Esophagus squamous epithelium (tissue), 5 donors: Measurements from ENCODE around the gene TDRD7. TPM values are rescaled to one million over a fixed set of nuclear protein-coding genes. Genes with fewer than 3 reads are reported as not detected.

Experiments used
- DNase-seq: peaks from one replicate; lab custom pipeline; 2025; lab: John Stamatoyannopoulos, UW
- H3K27ac ChIP-seq, 4 donors: fragments of 200-600 bp; sonication (generic); one replicate each; pipeline ENCODE4 v1.5.1; 2016 to 2019; ENCODE audit warnings: mild to moderate bottlenecking in 1 of 4
- H3K27me3 ChIP-seq, 4 donors: fragments of 200-600 bp; sonication (generic); 1 replicate in 3 of 4; 2 replicates in 1 of 4; pipeline versions ENCODE4 v1.5.1 to v1.6.0; 2017 to 2021; ENCODE audit warnings: antibody characterized with exemption in 1 of 4
- H3K36me3 ChIP-seq, 3 donors: fragments of 200-600 bp; sonication (generic); one replicate each; pipeline ENCODE4 v1.5.1; 2016 to 2019
- H3K4me1 ChIP-seq, 3 donors: fragments of 200-600 bp; sonication (generic); one replicate each; pipeline ENCODE4 v1.5.1; 2017 to 2019
- H3K4me3 ChIP-seq, 4 donors: fragments of 200-600 bp; sonication (generic); 1 replicate in 3 of 4; 2 replicates in 1 of 4; pipeline ENCODE4 v1.5.1; 2016 to 2019; ENCODE audit warnings: mild to moderate bottlenecking in 2 of 4, moderate library complexity in 1 of 4
- H3K9me3 ChIP-seq, 3 donors: fragments of 200-600 bp; sonication (generic); one replicate each; pipeline ENCODE4 v1.5.1; 2016 to 2019
- POLR2A ChIP-seq, 4 donors: fragments of 450-650 bp; IDR thresholded peaks; one replicate each; pipeline ENCODE4 v1.6.1; 2017; ENCODE audit warnings: antibody characterized with exemption in 4 of 4, mild to moderate bottlenecking in 4 of 4, moderate library complexity in 3 of 4
- WGBS, 2 donors: methylation state at CpG; one replicate each; pipeline ENCODE4 v1.1.5; 2018; 5-methylcytosine and 5-hydroxymethylcytosine counted together
- intact Hi-C: fragments of 100-400 bp; cut with DNase I; formaldehyde crosslinking; loops from one replicate; pipeline ENCODE4 v1.15.0; 2022
- total RNA-seq, 4 donors: library from RNA; depleted of rRNA; stranded (reverse); fragments of >200 nt; gene quantifications; one replicate each; pipeline ENCODE4 v1.1.0, GENCODE V29; 2016
- TF ChIP-seq, protein P1 (sequence below), 6 experiments: fragments of 450-650 bp in 4 of 6; fragments of 200-600 bp in 2 of 6; sonication (generic) in 2 of 6; IDR thresholded peaks; one replicate each; pipeline ENCODE4 v1.5.1; 2016 to 2019; ENCODE audit warnings: antibody characterized with exemption in 6 of 6, mild to moderate bottlenecking in 4 of 6, moderate library complexity in 4 of 6
- donor health status: DM: yes; HTN: yes; CAD: no.

The TDRD7 gene
- total RNA-seq, 4 donors from 2014 or later = 7.7 to 11.3 (median 10.2) TPM

DNA sequence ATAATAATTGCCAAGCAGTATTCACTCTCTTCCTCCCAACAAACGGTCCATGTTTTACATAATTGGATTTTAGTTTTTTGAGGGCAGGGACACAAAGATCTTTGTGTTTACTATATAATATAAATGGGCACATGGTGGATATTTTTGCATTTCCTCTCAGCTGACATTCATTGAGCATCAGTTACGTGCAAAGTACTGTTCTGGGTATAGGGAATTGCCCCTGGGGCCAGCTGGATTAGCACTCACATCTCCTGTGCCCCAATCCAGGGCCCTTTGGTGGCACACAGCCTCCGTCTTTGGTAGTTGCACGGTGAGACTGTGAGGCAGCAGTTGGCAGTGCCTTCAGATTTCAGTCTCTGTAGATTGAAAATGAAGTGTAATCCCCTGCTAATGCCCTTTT, 1.6 kb downstream of the TDRD7 start:
- Histone ChIP-seq H3K9me3 (no peaks in the 10 kb centered on the region), H3K27ac (peak overlapping the region in 1 of 4 donors; percentile 94), H3K27me3 (peaks cover 0 to 11% (median 0%) of the 10 kb centered on the region in 4 donors), H3K4me1 (peaks cover 3 to 39% (median 10%) of the 10 kb centered on the region in 3 donors), H3K36me3 (no peaks in the 10 kb centered on the region), H3K4me3 (peak overlapping the region in 1 of 4 donors; percentile 100)
- 32 to 55% methylated on average over 1 to 4 of the region's 4 CpGs for WGBS, 2 donors
- intact Hi-C loops = loop anchor here (10.0 kb wide), 1 partner anchor 201 kb away; no protein-coding TSS in a partner anchor
- no peak for DNase-seq
- no peak for TF ChIP-seq POLR2A (IDR thresholded peaks at IDR 0.05)
- TF ChIP-seq, protein P1, sequence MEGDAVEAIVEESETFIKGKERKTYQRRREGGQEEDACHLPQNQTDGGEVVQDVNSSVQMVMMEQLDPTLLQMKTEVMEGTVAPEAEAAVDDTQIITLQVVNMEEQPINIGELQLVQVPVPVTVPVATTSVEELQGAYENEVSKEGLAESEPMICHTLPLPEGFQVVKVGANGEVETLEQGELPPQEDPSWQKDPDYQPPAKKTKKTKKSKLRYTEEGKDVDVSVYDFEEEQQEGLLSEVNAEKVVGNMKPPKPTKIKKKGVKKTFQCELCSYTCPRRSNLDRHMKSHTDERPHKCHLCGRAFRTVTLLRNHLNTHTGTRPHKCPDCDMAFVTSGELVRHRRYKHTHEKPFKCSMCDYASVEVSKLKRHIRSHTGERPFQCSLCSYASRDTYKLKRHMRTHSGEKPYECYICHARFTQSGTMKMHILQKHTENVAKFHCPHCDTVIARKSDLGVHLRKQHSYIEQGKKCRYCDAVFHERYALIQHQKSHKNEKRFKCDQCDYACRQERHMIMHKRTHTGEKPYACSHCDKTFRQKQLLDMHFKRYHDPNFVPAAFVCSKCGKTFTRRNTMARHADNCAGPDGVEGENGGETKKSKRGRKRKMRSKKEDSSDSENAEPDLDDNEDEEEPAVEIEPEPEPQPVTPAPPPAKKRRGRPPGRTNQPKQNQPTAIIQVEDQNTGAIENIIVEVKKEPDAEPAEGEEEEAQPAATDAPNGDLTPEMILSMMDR (IDR thresholded peaks at IDR 0.05) = no peak

DNA sequence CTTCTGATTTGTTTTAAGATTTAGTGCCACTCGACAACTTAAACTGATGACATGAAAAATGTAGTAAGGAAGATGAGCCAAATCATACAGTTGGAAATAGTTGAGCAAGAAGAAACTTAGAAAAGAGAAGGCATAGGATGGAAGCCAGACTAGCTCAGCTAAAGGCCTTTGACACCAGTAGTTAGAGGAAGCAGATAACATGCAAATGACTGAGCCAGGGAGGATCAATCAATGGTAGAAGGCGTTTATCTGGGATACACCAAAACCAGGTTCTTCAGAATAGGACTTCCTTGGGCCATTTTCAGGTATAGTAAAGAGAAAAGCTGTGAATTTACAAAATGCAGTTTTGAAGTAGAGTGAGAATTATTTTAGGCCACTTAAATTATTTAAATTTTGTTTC, 3.2 kb downstream of the TDRD7 start:
- intact Hi-C loops = loop anchor here (10.0 kb wide), 1 partner anchor 200 kb away; no protein-coding TSS in a partner anchor
- TF ChIP-seq POLR2A (IDR thresholded peaks at IDR 0.05) = no peak
- no peaks in the 10 kb centered on the region for H3K9me3 ChIP-seq
- H3K4me1 ChIP-seq = peaks cover 11 to 55% (median 22%) of the 10 kb centered on the region in 3 donors
- H3K4me3 ChIP-seq = no peak overlapping the region
- H3K27ac ChIP-seq = no peak overlapping the region
- no peaks in the 10 kb centered on the region for H3K27me3 ChIP-seq
- DNase-seq = no peak
- WGBS, 2 donors = 78 to 79% methylated on average over 2 of the region's 2 CpGs
- H3K36me3 ChIP-seq = no peaks in the 10 kb centered on the region

DNA sequence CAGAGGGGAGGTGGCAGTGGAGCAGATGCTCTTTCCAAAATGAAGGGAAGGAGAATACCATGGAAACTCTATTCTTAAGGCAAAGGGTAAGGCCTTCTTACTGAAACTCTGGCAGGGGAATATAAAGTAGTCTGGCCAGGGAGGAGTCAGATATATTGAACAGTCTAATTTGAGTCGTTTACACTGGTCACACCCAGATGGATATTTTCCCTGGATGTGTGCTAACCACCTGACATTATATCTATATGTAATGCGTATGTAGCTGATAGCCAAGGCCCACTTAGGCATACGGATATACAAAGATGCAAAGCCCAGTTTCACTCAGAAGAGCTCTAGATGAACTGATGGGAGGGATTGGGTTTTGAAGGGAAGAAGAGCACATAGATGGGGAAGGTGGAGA, 7.0 kb downstream of the TDRD7 start:
- intact Hi-C loops = loop anchor here (10.0 kb wide), 1 partner anchor 196 kb away; no protein-coding TSS in a partner anchor
- no peak overlapping the region for H3K27ac ChIP-seq
- H3K4me3 ChIP-seq = no peak overlapping the region
- no peak for TF ChIP-seq POLR2A (IDR thresholded peaks at IDR 0.05)
- TF ChIP-seq, protein P1 (IDR thresholded peaks at IDR 0.05) = no peak
- no peaks in the 10 kb centered on the region for H3K36me3 ChIP-seq
- H3K27me3 ChIP-seq = no peaks in the 10 kb centered on the region
- no peaks in the 10 kb centered on the region for H3K9me3 ChIP-seq
- DNase-seq = no peak
- WGBS, 2 donors = 77 to 84% methylated on average over 3 of the region's 3 CpGs
- peaks cover 8 to 44% (median 17%) of the 10 kb centered on the region in 3 donors for H3K4me1 ChIP-seq

DNA sequence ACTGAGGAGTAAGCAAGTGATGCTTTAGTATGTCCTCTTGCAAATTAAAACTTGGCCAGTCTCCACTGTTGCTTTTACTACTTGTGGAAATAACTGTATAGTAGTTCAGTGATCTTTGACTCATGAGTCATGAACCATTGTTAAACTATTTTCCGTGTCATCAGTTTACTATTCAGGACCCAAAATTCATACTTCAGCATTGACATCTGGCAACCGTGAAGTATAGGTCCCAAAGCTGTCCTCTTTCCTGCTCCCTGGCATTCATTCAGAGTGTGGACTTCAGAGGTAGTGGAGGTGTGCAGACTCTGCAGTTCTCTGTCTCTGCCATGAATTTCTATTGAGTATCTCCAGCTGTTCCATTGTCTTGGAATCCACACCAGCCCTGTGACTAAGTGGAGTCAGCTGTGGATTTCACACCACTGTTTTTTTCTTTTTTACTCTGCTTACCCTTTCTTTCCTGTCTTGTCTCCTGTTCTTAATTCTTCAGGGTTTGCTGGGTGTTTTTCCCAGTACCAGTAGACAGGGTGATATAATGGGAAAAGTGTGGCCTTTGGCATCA, 7.5 kb downstream of the TDRD7 start:
- Histone ChIP-seq H3K4me3 (no peak overlapping the region), H3K4me1 (peaks cover 8 to 39% (median 15%) of the 10 kb centered on the region in 3 donors), H3K9me3 (no peaks in the 10 kb centered on the region), H3K27me3 (no peaks in the 10 kb centered on the region), H3K27ac (no peak overlapping the region), H3K36me3 (no peaks in the 10 kb centered on the region)
- DNase-seq = no peak
- TF ChIP-seq, protein P1 (IDR thresholded peaks at IDR 0.05) = no peak
- no peak for TF ChIP-seq POLR2A (IDR thresholded peaks at IDR 0.05)
- intact Hi-C loops = loop anchor here (10.0 kb wide), 1 partner anchor 195 kb away; no protein-coding TSS in a partner anchor
- WGBS, 2 donors = 10 to 26% methylated on average over 2 of the region's 2 CpGs

DNA sequence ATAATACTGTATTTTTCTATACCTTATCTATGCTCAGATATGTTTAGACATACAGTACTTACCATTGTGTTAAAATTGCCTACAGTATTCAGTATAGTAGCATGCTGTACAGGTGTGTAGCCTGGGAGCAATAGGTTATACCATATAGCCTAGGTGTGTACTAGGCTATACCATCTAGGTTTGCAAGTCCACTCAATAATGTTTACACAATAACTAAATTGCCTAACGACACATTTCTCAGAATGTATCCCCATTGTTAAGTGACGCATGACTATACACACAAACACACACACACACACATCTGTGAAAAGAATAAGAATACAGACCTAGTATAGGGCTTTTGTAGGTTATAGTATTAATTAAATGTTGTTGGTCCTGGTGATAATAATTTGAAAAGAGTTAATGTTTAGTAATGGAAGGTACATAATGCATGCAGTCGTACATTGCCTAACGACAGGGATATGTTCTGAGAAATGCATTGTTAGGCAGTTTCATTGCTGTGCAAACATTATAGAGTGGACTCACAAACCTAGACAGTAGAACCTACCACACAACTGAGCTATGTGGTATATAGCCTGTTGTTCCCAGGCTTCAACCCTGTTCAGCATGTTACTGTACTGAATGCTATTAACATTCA, 13.6 kb downstream of the TDRD7 start:
- H3K27me3 ChIP-seq = no peaks in the 10 kb centered on the region
- no peak overlapping the region for H3K27ac ChIP-seq
- no peak for TF ChIP-seq POLR2A (IDR thresholded peaks at IDR 0.05)
- TF ChIP-seq, protein P1 (IDR thresholded peaks at IDR 0.05) = no peak
- WGBS, 2 donors = 92 to 95% methylated on average over 4 of the region's 4 CpGs
- H3K4me3 ChIP-seq = no peak overlapping the region
- H3K9me3 ChIP-seq = no peaks in the 10 kb centered on the region
- intact Hi-C loops = no loop called here
- H3K36me3 ChIP-seq = peaks cover 0 to 20% (median 2%) of the 10 kb centered on the region in 3 donors
- DNase-seq = no peak
- H3K4me1 ChIP-seq = peaks cover 0 to 8% (median 0%) of the 10 kb centered on the region in 3 donors
